HG03280 (cell line): Measurements from ENCODE around the gene ERVMER34-1.

Experiments used
- ATAC-seq: cut with Tn5 transposase; IDR thresholded peaks from one replicate; pipeline ENCODE4 v1.9.1; 2021; ENCODE audit warnings: mild to moderate bottlenecking, moderate library complexity; ENCODE audit not compliant: unreplicated experiment

Gene ERVMER34-1

GRCh38 chr4:52721968-52722815, 29.0 kb downstream of the ERVMER34-1 start:
- ATAC-seq: peak; percentile 97

DNA sequence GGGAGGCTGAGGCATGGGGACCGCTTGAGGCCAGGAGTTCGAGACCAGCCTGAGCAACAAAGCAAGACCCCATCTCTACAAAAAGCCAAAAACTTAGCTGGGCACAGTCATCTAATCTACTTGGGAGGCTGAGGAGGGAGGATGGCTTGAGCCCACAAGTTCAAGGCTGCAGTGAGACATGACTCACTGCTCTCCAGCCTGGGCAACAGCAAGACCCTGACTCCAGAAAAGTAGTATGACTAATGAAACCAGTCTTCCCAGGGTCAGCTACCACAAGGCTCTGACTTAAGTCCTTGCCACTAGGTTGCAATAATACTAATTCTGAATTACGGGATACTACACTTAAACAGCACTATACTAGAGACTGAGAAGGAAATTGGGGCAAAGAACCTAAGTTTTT, 33.1 kb downstream of the ERVMER34-1 start:
- no peak for ATAC-seq

DNA sequence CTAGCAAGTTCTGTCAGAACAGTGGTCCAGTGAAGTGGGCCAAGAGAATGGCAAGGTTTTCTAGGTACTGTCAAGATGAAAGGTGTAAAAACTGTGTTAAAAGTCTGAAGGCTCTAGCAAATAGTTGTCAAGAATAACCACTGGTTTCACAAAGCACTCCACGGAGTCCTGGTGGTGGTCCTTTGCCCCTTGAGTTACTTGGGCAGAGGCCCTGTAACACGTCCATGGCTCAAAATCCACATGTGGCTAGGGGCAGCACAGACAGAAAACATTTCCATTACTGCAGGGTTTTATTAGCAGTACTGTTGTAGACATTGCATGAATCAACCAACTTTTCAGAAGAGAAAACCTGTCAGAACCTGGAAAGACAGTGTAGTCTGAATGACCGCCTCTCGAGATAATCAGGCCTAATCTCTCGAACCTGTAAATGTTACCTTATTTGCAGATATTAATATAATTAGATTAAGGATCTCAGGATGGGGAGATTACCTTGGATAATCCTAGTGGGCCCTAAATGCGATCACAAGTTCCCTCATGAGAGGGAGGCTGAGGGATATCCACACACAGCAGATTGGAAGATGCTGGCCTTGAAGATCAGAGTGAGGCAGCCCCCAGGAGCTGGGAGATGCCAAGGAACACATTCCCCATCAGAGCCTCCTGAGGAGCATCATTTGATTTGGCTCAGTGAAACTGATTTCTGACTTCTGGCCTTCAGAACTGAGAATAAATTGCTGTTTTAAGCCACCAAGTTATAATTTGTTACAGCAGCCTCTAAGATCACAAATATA, 34.7 kb downstream of the ERVMER34-1 start:
- no peak for ATAC-seq

GRCh38 chr4:52715914-52716313, 35.3 kb downstream of the ERVMER34-1 start:
- no peak for ATAC-seq

- ATAC-seq: no peak
Measured at GRCh38 chr4:52715255-52715897, 35.8 kb downstream of the ERVMER34-1 start.

DNA sequence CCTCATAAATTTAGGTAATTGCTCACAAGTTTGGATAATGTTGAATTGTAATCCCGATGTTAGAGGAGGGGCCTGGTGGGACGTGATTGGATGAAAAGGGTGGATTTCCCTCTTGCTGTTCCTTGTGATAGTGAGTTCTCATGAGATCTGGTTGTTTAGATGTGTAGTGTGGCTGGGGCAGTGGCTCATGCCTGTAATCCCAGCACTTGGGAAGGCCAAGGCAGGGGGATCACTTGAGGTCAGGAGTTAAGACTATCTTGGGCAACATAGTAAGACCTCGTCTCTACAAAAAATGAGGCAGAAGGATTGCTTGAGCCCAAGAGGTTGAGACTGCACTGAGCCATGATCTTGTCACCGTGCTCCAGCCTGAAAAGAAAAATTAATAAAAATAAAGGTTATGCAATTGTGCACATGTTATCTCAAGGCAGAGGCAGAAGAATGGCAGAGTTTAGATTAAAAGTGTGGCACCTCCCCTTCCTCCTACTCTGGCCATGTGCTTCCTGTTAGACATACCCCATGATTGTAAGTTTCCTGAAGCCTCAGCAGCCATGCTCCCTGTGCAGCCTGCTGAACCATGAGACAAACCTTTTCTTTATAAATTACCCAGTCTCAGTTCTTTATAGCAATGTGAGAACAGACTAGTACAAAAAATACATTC, 36.5 kb downstream of the ERVMER34-1 start:
- no peak for ATAC-seq

DNA sequence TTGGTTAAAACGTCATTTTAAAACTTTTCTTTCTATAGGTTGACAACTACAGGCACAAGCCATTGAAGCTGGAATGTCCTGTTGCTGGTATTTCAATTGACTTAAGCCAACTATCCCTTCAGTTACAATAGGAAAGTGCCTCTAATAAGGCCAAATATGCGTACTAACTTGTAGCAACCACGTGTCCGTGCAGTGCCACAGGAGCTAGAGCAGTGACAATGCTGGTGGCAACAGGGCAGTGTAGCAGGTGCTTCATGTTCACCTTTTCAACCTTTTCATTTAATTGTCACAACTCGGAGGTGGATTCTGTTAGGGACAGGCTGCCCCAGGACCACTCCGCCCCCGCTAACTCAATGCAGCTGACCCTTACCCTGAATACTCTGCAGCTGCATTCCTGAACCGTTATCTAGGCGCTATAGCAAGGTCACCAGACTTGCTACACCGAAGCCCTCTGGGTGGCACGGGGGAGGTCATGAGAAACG, 37.7 kb downstream of the ERVMER34-1 start:
- ATAC-seq: no peak

DNA sequence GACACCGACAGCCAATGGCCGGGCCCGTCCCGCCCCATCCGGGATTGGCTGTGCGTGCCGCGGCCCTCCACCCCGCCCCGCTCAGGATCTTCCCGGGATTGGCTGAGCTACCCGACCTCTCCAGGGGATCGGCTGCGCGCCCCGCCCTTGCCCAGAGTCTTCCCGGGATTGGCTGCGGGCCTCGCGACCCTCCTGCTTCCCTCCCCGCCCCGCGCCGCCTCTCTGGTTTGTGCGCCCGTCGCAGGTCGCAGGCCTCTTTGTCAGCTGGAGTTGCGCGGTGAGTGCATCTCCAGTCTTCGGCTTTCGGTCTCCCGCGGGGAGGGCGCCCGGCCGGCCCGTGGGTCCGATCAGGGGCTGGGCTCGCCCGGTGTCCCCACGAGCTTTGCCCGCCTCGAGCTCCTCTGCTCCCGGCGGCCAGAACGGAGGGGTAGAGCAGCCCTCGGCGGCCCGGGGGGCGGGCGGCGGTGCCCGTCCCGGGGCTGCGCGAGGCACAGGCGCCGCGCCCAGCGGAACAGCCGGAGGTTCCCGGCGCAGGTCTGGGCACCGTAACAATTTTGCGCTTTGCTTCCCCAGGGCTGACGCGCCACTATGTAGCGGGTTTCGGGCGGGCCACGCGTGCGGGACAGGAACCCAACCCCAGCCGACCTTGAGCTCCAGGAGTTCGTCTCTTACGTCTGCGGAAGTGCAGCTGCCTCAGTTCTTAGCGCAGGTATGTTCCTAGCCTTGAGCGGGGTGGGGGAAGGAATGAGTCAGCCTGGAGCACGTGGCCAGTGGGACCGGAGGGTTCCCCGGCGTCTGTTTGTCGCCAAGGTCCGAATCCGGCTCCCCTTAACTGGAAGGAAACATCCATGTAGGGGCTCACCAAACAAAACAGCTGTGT, 38.7 kb downstream of the ERVMER34-1 start:
- peak; percentile 90 for ATAC-seq

- peak; percentile 1 for ATAC-seq
Measured at GRCh38 chr4:52711834-52712250, 39.4 kb downstream of the ERVMER34-1 start.

DNA sequence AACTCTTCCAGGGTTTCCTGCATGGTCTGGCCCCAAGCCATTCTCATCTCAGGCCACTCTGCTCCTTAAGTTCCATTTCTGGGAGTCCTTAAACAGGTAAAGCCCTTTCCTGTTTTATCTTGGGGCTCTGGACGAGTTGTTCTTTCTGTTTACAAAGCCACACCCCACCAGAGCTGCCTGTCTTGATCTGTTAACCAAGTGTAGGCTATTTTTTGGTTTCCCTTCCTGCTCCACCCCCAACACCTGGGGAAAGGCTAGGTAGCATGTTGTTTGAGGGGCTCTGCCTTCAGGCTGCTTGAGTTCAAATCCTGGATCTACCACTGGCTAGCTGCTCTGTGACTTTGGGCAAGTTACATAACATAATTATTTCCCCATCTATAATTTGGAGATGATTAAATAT, 40.0 kb downstream of the ERVMER34-1 start:
- no peak for ATAC-seq

GRCh38 chr4:52709155-52709554, 42.1 kb downstream of the ERVMER34-1 start:
- no peak for ATAC-seq

GRCh38 chr4:52704661-52705060, 46.6 kb downstream of the ERVMER34-1 start:
- ATAC-seq: no peak

GRCh38 chr4:52704133-52704532, 47.1 kb downstream of the ERVMER34-1 start:
- ATAC-seq: no peak

GRCh38 chr4:52701207-52701606, 50.0 kb downstream of the ERVMER34-1 start:
- ATAC-seq: peak; percentile 89

GRCh38 chr4:52694936-52695335, 56.3 kb downstream of the ERVMER34-1 start:
- ATAC-seq: no peak

DNA sequence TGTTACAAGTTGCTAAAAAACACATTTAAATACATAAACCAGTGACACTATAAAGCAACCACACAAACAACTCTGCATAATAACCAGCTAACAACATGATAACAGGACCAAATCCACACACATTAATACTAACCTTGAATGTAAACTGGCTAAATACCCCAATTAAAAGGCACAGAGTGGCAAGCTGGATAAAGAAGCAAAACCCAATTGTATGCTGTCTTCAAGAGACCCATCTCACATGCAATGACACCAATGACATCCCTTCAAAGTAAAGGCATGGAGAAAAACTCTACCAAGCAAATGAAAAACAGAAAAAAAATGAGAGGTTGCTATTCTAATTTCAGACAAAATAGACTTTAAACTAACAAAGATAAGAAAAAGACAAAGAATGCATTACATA, 57.7 kb downstream of the ERVMER34-1 start:
- ATAC-seq: no peak
